Hindlimb muscle (tissue), 1 donor: ENCODE measurements around the gene OTX2. TPM values are rescaled to one million over a fixed set of nuclear protein-coding genes. Genes with fewer than 3 reads are reported as not detected.

Experiments
- DNase-seq: peaks from one replicate; pipeline ENCODE4 v3.0.0-alpha.2; 2013
- polyA plus RNA-seq: library from polyadenylated mRNA; unstranded; fragments of 120-200 nt; gene quantifications from one replicate; pipeline ENCODE4 v1.2.1, GENCODE V29; 2013; ENCODE audit not compliant: insufficient read length

The OTX2 gene
- polyA plus RNA-seq, 1 donor = not detected

GRCh38 chr14:56811593-56812363, 1.5 kb upstream of the OTX2 start:
- no peak for DNase-seq

- no peak for DNase-seq
Observed at GRCh38 chr14:56810836-56811592, 735 bp upstream of the OTX2 start.

GRCh38 chr14:56809270-56810146, 771 bp downstream of the OTX2 start:
- DNase-seq = no peak

GRCh38 chr14:56808383-56809269, 1.7 kb downstream of the OTX2 start:
- DNase-seq = no peak

DNA sequence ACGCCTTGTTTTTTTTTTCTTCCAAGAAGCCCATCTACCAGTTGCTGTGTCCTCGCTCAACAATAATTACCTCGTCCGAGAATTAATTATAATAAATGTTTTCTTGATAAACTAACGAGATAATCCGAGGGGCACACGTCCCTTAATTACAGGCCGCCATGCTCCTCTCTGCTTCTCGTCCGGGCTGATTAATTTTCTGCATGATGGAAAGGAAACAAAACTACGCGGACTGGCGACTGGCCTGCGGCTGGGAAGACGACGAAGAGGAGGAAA, 2.2 kb downstream of the OTX2 start:
- no peak for DNase-seq

- no peak for DNase-seq
Observed at GRCh38 chr14:56807386-56808109, 2.7 kb downstream of the OTX2 start.

DNA sequence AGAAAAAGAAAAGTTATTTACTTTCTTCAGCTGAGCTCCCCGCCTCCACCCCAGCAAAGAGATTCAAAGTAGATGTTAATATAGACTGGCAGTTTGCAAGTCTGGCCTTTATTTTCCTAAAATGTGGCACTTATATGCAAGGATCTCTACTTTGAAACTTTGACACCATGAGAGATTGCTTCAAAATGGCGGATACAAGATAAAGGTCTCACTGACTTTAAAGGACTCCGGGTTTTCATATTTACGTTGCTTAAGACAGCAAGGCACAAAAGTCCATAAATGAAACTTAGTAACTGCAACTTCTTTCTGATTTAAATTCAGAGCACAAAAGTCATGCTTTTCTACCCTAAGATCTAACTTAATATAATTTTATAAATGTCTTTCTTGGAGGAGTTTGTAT, 3.5 kb downstream of the OTX2 start:
- DNase-seq = no peak

DNA sequence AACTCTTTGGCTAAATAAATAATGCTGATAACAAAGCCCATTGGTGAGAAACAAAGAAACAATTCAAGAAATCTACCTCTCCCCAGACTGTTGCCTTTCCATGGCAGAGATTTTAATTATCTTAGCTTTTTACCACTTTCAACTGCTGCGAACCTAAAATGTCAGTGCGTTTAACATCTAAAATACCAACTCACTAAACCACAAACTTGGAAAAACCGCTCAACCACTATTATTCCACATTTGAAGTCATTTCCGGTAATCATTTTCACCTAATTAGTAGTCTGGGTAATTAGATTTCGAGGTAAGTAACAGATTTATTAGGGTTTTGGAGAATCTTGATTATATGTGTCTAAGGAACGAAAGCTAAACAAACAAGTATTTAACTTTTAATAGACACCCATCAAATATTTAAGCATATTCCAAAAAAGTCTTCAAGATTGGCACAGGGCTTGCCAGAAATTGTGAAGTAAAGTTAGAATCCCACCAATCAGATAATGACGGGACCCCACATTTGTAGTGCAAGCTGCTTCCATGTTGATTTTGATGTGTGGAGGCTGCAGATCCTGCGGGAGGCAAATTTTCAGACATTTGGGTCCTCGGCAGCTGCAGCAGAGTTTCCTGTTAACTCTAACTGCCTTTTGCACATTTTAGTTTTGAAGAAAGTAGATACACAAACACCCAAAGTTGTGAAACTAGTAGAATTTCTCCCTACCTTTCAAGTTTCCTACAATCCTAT, 4.1 kb downstream of the OTX2 start:
- no peak for DNase-seq

DNA sequence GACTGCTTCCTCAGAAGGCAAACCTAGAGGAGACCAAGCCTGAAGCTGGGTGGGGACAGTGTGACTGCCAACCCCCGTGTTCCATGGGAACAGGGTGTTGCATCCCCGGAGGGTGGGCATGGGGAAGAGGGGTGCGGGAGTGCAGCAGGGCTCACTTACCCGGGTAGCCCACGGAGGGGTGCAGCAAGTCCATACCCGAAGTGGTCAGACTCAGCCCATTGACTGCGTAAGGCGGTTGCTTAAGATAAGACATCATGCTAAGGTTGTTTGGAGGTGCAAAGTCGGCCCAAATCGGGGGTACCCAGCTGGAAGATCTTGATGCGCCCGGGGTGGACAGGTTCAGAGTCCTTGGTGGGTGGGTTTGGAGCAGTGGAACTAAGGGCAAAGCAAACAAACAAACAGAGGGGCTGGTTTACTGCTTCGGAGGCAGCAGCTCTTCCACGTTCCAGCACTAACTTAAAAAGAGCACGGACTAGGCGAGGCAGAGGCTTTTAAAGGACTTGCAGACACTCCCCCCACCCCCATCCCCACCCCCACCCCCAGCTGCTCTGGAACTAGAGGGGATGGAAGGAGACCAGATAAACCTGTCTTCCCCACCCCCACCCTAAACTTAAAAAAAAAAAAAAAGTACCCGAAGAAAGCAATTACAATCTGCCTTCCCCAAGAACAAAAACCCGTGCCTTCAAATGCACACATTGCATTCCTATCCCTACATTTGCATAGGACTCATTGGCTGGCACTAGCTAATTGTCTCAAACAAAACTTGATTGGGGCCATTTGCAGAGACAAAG, 4.9 kb downstream of the OTX2 start:
- no peak for DNase-seq

DNA sequence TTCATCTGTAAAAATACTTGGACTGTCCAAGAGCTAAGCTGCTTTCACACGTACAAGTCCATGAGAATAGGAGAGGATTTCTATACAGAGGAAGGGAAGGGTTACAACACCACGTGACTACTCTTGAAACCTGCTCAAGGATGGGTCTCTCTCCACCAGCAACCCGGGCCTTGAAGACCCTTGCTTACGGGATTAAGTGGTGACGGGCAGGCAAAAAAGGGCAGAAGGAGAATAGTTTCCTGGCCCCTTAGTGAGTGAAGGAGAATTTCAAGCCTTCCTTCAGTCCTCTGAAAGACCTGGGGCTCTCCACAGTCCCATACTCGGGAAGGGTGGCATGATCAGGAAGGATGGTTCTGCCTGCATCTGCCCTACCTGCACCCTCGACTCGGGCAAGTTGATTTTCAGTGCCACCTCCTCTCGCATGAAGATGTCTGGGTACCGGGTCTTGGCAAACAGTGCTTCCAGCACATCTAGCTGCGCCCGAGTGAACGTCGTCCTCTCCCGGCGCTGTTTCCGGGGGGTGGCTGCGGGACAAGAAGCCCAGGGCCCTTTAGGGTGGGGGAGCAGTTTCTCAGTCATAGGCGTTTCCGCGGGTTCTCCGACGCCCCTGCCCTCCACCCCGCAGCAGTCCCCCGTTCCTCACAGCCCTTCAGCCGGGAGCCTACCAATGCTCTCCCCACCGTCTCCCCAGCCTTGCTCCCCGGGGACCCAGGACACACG, 6.3 kb downstream of the OTX2 start:
- no peak for DNase-seq

- no peak for DNase-seq
Observed at GRCh38 chr14:56801920-56802319, 8.4 kb downstream of the OTX2 start.

GRCh38 chr14:56799343-56799645, 11.0 kb downstream of the OTX2 start:
- DNase-seq = no peak

GRCh38 chr14:56798447-56799342, 11.6 kb downstream of the OTX2 start:
- DNase-seq = no peak

GRCh38 chr14:56797569-56798446, 12.5 kb downstream of the OTX2 start:
- no peak for DNase-seq

GRCh38 chr14:56797003-56797568, 13.2 kb downstream of the OTX2 start:
- DNase-seq = no peak

- no peak for DNase-seq
Observed at GRCh38 chr14:56796259-56796658, 14.0 kb downstream of the OTX2 start.

DNA sequence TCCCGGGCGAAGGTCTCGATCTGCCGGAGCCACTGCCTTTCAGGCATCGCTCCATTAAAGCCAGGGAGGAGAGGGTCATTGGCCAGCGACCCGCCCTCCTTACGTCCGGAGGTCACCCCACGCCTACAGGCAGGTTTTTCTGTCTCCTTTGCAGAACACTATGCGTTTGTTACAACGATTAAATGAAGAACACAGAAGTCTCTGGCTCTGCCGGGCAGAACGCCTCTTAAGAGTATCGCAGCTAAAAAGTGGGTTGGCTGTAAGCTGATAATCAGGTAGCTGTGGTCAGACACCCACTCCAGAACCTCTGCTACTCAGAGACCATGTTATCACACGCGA, 15.0 kb downstream of the OTX2 start:
- no peak for DNase-seq
